Upper lobe of left lung (tissue), 4 donors: ENCODE results near the gene ADAMTS13.

Experiments used
- CTCF ChIP-seq, 6 experiments: fragments of 450-650 bp in 4 of 6; fragments of 200-600 bp in 2 of 6; sonication (generic) in 2 of 6; IDR thresholded peaks; one replicate each; pipeline ENCODE4 v1.5.1; 2016 to 2019; ENCODE audit warnings: antibody characterized with exemption in 6 of 6
- POLR2A ChIP-seq, 4 donors: fragments of 450-650 bp; IDR thresholded peaks; one replicate each; pipeline ENCODE4 v1.5.1; 2016 to 2017; ENCODE audit warnings: antibody characterized with exemption in 4 of 4, mild to moderate bottlenecking in 2 of 4
- POLR2AphosphoS5 ChIP-seq, 2 donors: sonication (generic); formaldehyde crosslinking; IDR thresholded peaks; one replicate each; pipeline ENCODE4 v1.5.1; 2017; ENCODE audit warnings: antibody characterized with exemption in 2 of 2

DNA sequence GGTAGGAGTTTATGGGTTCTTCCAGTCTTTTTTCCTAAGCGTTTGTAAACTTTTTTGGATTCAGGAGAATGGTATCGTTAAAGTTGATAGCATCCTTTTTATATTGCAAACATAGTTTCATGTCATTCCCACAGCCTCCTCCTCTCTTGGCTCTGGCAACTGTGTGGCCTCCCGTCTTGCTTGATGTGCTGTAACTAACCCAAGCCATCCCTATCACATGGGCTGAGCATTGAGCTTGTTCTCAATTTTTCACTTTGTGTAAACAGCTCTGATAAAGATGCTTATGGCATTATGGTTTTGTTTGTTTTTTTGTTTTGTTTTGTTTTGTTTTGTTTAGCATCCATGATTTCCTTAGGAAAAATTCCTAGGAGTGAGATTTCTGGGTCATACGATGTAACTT lies 41.4 kb upstream of the ADAMTS13 start:
- no peak for TF ChIP-seq CTCF (IDR thresholded peaks at IDR 0.05)
- no peak for TF ChIP-seq POLR2A (IDR thresholded peaks at IDR 0.05)
- TF ChIP-seq POLR2AphosphoS5 (IDR thresholded peaks at IDR 0.05), result no peak
